IMR-90 (cell line): ENCODE results near the gene VMO1. TPM values are rescaled to one million over a fixed set of nuclear protein-coding genes. Genes with fewer than 3 reads are reported as not detected.

Experiments used
- ATAC-seq: fragments of 200-7000 bp; cut with Tn5 transposase; 2 replicates; pipeline ENCODE4 v1.9.1; 2020; ENCODE audit warnings: low read depth, mild to moderate bottlenecking, moderate library complexity
- BruUV-seq: library from RNA; stranded (reverse); fragments of 400-500 nt; replicated peaks from 2 replicates; lab custom pipeline; 2021; lab: Mats Ljungman, UMichigan
- CTCF ChIA-PET: fragments of 300-600 bp; formaldehyde crosslinking; extraction: SDS; loops from one replicate; lab custom pipeline; 2021; ENCODE audit warnings: antibody characterized with exemption; lab: Yijun Ruan, JAX
- POLR2A ChIA-PET: fragments of 300-600 bp; sonication (Branson Sonifier 250); formaldehyde crosslinking; loops from one replicate; lab custom pipeline; 2022; ENCODE audit warnings: antibody characterized with exemption; ENCODE audit not compliant: unreplicated experiment; lab: Charles Lee
- DNase-seq: peaks from one replicate; pipeline ENCODE4 v3.0.0; 2013
- H2AFZ ChIP-seq: replicated peaks from 2 replicates; pipeline ENCODE3; 2013; ENCODE audit warnings: low read length, mild to moderate bottlenecking; ENCODE audit not compliant: poor library complexity
- H2AK5ac ChIP-seq: 2 replicates; pipeline ENCODE4 v1.6.1; 2013; ENCODE audit warnings: low read depth, low read length, inconsistent platforms
- H2AK9ac ChIP-seq: replicated peaks from 2 replicates; pipeline ENCODE3; 2013; ENCODE audit warnings: mild to moderate bottlenecking, low read depth, low read length, moderate library complexity; ENCODE audit not compliant: poor library complexity
- H2BK120ac ChIP-seq: 2 replicates; pipeline ENCODE4 v1.6.1; 2013; ENCODE audit warnings: low read depth, low read length, inconsistent platforms
- H2BK15ac ChIP-seq: 3 replicates; pipeline ENCODE4 v1.6.1; 2013; ENCODE audit warnings: low read depth, low read length, inconsistent platforms
- H2BK20ac ChIP-seq: 2 replicates; pipeline ENCODE4 v1.6.1; 2013; ENCODE audit warnings: low read depth, mild to moderate bottlenecking, inconsistent platforms, low read length, moderate library complexity
- H2BK5ac ChIP-seq: 2 replicates; pipeline ENCODE4 v1.6.1; 2013; ENCODE audit warnings: mild to moderate bottlenecking, low read depth, low read length, inconsistent platforms; ENCODE audit not compliant: poor library complexity, severe bottlenecking
- H3K14ac ChIP-seq: replicated peaks from 2 replicates; pipeline ENCODE4 v1.6.1; 2013; ENCODE audit warnings: low read depth, low read length, inconsistent platforms
- H3K18ac ChIP-seq: 2 replicates; pipeline ENCODE4 v1.6.1; 2013; ENCODE audit warnings: low read depth, low read length, control low read depth
- H3K23ac ChIP-seq: 2 replicates; pipeline ENCODE4 v1.6.1; 2013; ENCODE audit warnings: low read depth, low read length, inconsistent platforms
- H3K27ac ChIP-seq: 2 replicates; pipeline ENCODE4 v1.5.1; 2013; ENCODE audit warnings: mild to moderate bottlenecking, control low read depth, low read length; ENCODE audit not compliant: insufficient read depth
- H3K27me3 ChIP-seq: 2 replicates; pipeline ENCODE4 v1.6.1; 2013; ENCODE audit warnings: low read length; ENCODE audit not compliant: control insufficient read depth, insufficient read depth
- H3K36me3 ChIP-seq: 2 replicates; pipeline ENCODE4 v1.6.1; 2013; ENCODE audit warnings: low read length, mixed read lengths; ENCODE audit not compliant: control insufficient read depth, insufficient read depth
- H3K4ac ChIP-seq: 2 replicates; pipeline ENCODE4 v1.6.1; 2013; ENCODE audit warnings: low read depth, low read length, inconsistent platforms
- H3K4me1 ChIP-seq: 2 replicates; pipeline ENCODE4 v1.6.1; 2013; ENCODE audit warnings: low read length, mixed read lengths; ENCODE audit not compliant: control insufficient read depth, insufficient read depth
- H3K4me2 ChIP-seq: 2 replicates; pipeline ENCODE4 v1.6.1; 2013; ENCODE audit warnings: low read depth, mild to moderate bottlenecking, control low read depth, low read length, moderate library complexity
- H3K4me3 ChIP-seq: 2 replicates; pipeline ENCODE4 v1.5.1; 2013; ENCODE audit warnings: low read depth, mild to moderate bottlenecking, control low read depth, low read length, moderate library complexity; ENCODE audit not compliant: insufficient read depth
- H3K56ac ChIP-seq: 2 replicates; pipeline ENCODE4 v1.6.1; 2013; ENCODE audit warnings: low read length, inconsistent platforms; ENCODE audit not compliant: insufficient read depth; ENCODE audit errors: extremely low read depth
- H3K79me1 ChIP-seq, 2 experiments: 2 replicates each; pipeline ENCODE4 v1.6.1; 2013; ENCODE audit warnings: low read length in 2 of 2, inconsistent platforms in 1 of 2, low read depth in 1 of 2
- H3K9ac ChIP-seq: 2 replicates; pipeline ENCODE4 v1.6.1; 2013; ENCODE audit warnings: low read depth, low read length, control low read depth
- H3K9me1 ChIP-seq: 2 replicates; pipeline ENCODE4 v1.6.1; 2013; ENCODE audit warnings: low read length, inconsistent platforms; ENCODE audit not compliant: insufficient read depth
- H3K9me3 ChIP-seq: 2 replicates; pipeline ENCODE4 v1.6.1; 2013; ENCODE audit warnings: low read length; ENCODE audit not compliant: control insufficient read depth, insufficient read depth
- H4K20me1 ChIP-seq: 2 replicates; pipeline ENCODE4 v1.6.1; 2013; ENCODE audit warnings: low read length, inconsistent platforms; ENCODE audit not compliant: insufficient read depth
- H4K5ac ChIP-seq: 2 replicates; pipeline ENCODE4 v1.6.1; 2013; ENCODE audit warnings: mild to moderate bottlenecking, low read depth, low read length, control low read depth
- H4K8ac ChIP-seq, 2 experiments: 2 replicates each; pipeline ENCODE4 v1.6.1; 2013; ENCODE audit warnings: low read depth in 2 of 2, low read length in 2 of 2, control low read depth in 1 of 2, inconsistent platforms in 1 of 2
- H4K91ac ChIP-seq: 2 replicates; pipeline ENCODE4 v1.6.1; 2013; ENCODE audit warnings: low read depth, low read length, inconsistent platforms; ENCODE audit not compliant: insufficient read depth
- CEBPB ChIP-seq: IDR thresholded peaks from 2 replicates; pipeline ENCODE4 v1.6.1; 2012; ENCODE audit warnings: low read depth, low read length, improper control_type of control experiment
- CHD1 ChIP-seq: IDR thresholded peaks from 2 replicates; pipeline ENCODE4 v1.6.1; 2012; ENCODE audit warnings: low read depth, low read length, improper control_type of control experiment
- CTCF ChIP-seq: conservative IDR thresholded peaks from 2 replicates; pipeline ENCODE4 v1.5.1; 2012; ENCODE audit warnings: mild to moderate bottlenecking, low read depth, low read length, improper control_type of control experiment
- MXI1 ChIP-seq: IDR thresholded peaks from 2 replicates; pipeline ENCODE4 v1.6.1; 2012; ENCODE audit warnings: low read depth, mild to moderate bottlenecking, low read length, moderate library complexity, borderline replicate concordance
- NFE2L2 ChIP-seq: fragments of 150-350 bp; IDR thresholded peaks from 2 replicates; pipeline ENCODE4 v1.6.1; 2016; ENCODE audit warnings: low read depth, mild to moderate bottlenecking, low read length
- POLR2A ChIP-seq: IDR thresholded peaks from 2 replicates; pipeline ENCODE4 v1.6.1; 2012; ENCODE audit warnings: mild to moderate bottlenecking, low read depth, low read length
- RAD21 ChIP-seq: IDR thresholded peaks from 2 replicates; pipeline ENCODE4 v1.6.1; 2012; ENCODE audit warnings: low read length, improper control_type of control experiment
- RCOR1 ChIP-seq: IDR thresholded peaks from 2 replicates; pipeline ENCODE4 v1.6.1; 2012; ENCODE audit warnings: mild to moderate bottlenecking, low read length, improper control_type of control experiment; ENCODE audit not compliant: insufficient replicate concordance
- SMC3 ChIP-seq: fragments of 150-350 bp; IDR thresholded peaks from 2 replicates; pipeline ENCODE4 v1.6.1; 2016; ENCODE audit warnings: low read depth, mild to moderate bottlenecking, antibody characterized with exemption, low read length, moderate library complexity
- USF2 ChIP-seq: fragments of 150-350 bp; IDR thresholded peaks from 2 replicates; pipeline ENCODE4 v1.6.1; 2017; ENCODE audit warnings: mild to moderate bottlenecking, antibody characterized with exemption, low read length, low read depth
- WGBS, 2 experiments: methylation state at CpG; one replicate each; pipeline versions ENCODE4 v1.1.5 to v1.1.7; 2013; ENCODE audit warnings: missing lambda C conversion rate in 2 of 2; ENCODE audit not compliant: insufficient read length in 1 of 2; ENCODE audit errors: extremely low coverage in 2 of 2; 5-methylcytosine and 5-hydroxymethylcytosine counted together
- dilution Hi-C: fragments of 300-500 bp; cut with HindIII; formaldehyde crosslinking; loops from one replicate; pipeline ENCODE4 v1.14.3; 2018; ENCODE audit warnings: low sequenced_read_pairs; ENCODE audit not compliant: unreplicated experiment
- in situ Hi-C: fragments of 300-500 bp; cut with MboI; formaldehyde crosslinking; loops from 3 replicates; pipeline ENCODE4 v1.14.3; 2019; ENCODE audit warnings: low sequenced_read_pairs, inconsistent platforms, mixed read lengths
- intact Hi-C: fragments of 100-400 bp; cut with micrococcal nuclease; formaldehyde crosslinking; loops from 2 replicates; pipeline ENCODE4 v1.10.0; 2022
- polyA plus RNA-seq, 3 experiments: library from polyadenylated mRNA; depleted of rRNA; stranded (reverse); fragments of >200 nt; gene quantifications; 2 replicates each; pipeline ENCODE4 v1.2.3, GENCODE V29; 2012; ENCODE audit warnings: low replicate concordance in 1 of 3
- total RNA-seq: library from RNA; depleted of rRNA; stranded (reverse); fragments of >200 nt; gene quantifications from 2 replicates; pipeline ENCODE4 v1.2.3, GENCODE V29; 2012

VMO1 gene
- total and polyA plus RNA-seq, 2 of the 4 experiments (the other 2 are of a cell fraction): 0.14 TPM; not detected in 1

- in situ Hi-C loops (no loop called here), intact Hi-C loops (no loop called here), dilution Hi-C loops (no loop called here)
- WGBS, 2 experiments: 80% methylated on average over 2 of the region's 9 CpGs; no CpG with 5 or more reads in 1 of the 2 experiments
- no peak overlapping the region for H3K56ac ChIP-seq
- H3K36me3 ChIP-seq: no peaks in the 10 kb centered on the region
- no peak overlapping the region for H4K91ac ChIP-seq
- no peak overlapping the region for H2BK120ac ChIP-seq
- H3K4me3 ChIP-seq: no peak overlapping the region
- ChIA-PET POLR2A (no interaction called here), CTCF (no interaction called here)
- no peak overlapping the region for H3K4me2 ChIP-seq
- no peaks in the 10 kb centered on the region for H3K79me1 ChIP-seq
- H3K9me3 ChIP-seq: no peaks in the 10 kb centered on the region
- no peak overlapping the region for H3K9ac ChIP-seq
- no peak overlapping the region for H4K5ac ChIP-seq
- no peak overlapping the region for H2AK5ac ChIP-seq
- BruUV-seq: no TSS peak
- no peak overlapping the region for H2BK5ac ChIP-seq
- H3K4ac ChIP-seq: no peak overlapping the region
- H3K4me1 ChIP-seq: no peaks in the 10 kb centered on the region
- DNase-seq (no peak), ATAC-seq (no peak)
- H2AK9ac ChIP-seq: no peak overlapping the region
- no peak overlapping the region for H4K8ac ChIP-seq
- no peak for TF ChIP-seq RCOR1
- TF ChIP-seq USF2: no peak
- TF ChIP-seq MXI1: no peak
- no peak for TF ChIP-seq CHD1
- no peak for TF ChIP-seq CEBPB
- TF ChIP-seq RAD21: no peak
- TF ChIP-seq NFE2L2: no peak
- no peak for TF ChIP-seq POLR2A
- no peak for TF ChIP-seq CTCF
- no peak for TF ChIP-seq SMC3
- H3K9me1 ChIP-seq: no peaks in the 10 kb centered on the region
- peaks cover 16% of the 10 kb centered on the region for H3K27me3 ChIP-seq
- no peak overlapping the region for H2BK20ac ChIP-seq
- H2BK15ac ChIP-seq: no peak overlapping the region
- H2AFZ ChIP-seq: no peak overlapping the region
- no peak overlapping the region for H3K14ac ChIP-seq
- no peaks in the 10 kb centered on the region for H4K20me1 ChIP-seq
- H3K18ac ChIP-seq: no peak overlapping the region
- no peak overlapping the region for H3K27ac ChIP-seq
- H3K23ac ChIP-seq: no peak overlapping the region
Measured at GRCh38 chr17:4766723-4767122, 19.4 kb downstream of the VMO1 start.
